Breast epithelium (tissue), 3 donors: ENCODE results near the gene RNF187.

Experiments used
- POLR2A ChIP-seq: fragments of 450-650 bp; IDR thresholded peaks from one replicate; pipeline ENCODE4 v1.6.1; 2016; ENCODE audit warnings: antibody characterized with exemption, mild to moderate bottlenecking, moderate library complexity
- POLR2AphosphoS5 ChIP-seq, 3 donors: sonication (generic); formaldehyde crosslinking; IDR thresholded peaks; one replicate each; pipeline ENCODE4 v1.6.1; 2017; ENCODE audit warnings: antibody characterized with exemption in 3 of 3
- TF ChIP-seq, protein P1 (sequence below), 3 donors: fragments of 450-650 bp; IDR thresholded peaks; one replicate each; pipeline ENCODE4 v1.5.1; 2016 to 2017; ENCODE audit warnings: antibody characterized with exemption in 3 of 3, mild to moderate bottlenecking in 3 of 3, moderate library complexity in 3 of 3

DNA sequence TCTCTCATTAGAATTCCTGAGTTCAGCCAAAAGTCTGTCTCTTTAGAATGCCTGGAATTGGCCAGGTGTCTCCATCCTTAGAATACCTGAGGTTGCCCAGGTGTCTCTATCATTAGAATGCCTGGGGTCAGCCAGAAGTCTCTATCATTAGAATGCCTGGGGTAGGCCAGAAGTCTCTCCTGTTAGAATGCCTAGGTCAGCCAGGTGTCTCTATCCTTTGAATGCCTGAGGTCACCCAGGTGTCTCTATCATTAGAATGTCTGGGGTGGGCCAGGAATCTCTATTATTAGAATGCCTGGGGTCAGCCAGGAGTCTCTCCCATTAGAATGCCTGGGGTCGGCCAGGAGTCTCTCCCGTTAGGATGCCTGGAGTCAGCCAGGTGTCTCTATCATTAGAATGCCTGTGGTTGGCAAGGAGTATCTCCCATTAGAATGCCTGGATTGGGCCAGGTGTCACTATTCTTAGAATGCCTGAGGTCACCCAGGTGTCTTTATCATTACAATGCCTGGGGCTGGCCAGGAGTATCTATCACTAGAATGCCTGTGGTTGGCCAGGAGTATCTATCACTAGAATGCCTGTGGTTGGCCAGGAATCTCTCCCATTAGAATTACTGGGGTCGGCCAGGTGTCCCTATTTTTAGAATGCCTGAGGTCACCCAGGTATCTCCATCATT, 43.0 kb downstream of the RNF187 start:
- no peak for TF ChIP-seq POLR2AphosphoS5 (IDR thresholded peaks at IDR 0.05)
- TF ChIP-seq POLR2A, result no peak
- TF ChIP-seq, protein P1, sequence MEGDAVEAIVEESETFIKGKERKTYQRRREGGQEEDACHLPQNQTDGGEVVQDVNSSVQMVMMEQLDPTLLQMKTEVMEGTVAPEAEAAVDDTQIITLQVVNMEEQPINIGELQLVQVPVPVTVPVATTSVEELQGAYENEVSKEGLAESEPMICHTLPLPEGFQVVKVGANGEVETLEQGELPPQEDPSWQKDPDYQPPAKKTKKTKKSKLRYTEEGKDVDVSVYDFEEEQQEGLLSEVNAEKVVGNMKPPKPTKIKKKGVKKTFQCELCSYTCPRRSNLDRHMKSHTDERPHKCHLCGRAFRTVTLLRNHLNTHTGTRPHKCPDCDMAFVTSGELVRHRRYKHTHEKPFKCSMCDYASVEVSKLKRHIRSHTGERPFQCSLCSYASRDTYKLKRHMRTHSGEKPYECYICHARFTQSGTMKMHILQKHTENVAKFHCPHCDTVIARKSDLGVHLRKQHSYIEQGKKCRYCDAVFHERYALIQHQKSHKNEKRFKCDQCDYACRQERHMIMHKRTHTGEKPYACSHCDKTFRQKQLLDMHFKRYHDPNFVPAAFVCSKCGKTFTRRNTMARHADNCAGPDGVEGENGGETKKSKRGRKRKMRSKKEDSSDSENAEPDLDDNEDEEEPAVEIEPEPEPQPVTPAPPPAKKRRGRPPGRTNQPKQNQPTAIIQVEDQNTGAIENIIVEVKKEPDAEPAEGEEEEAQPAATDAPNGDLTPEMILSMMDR (IDR thresholded peaks at IDR 0.05), result no peak
